ENCODE measurements around the gene NUDT4. TPM values are rescaled to one million over a fixed set of nuclear protein-coding genes. Genes with fewer than 3 reads are reported as not detected.
A peak's percentile ranks its signal among the peaks of the same experiment; 100 is the strongest.
"Not testable (repeated sequence)": the region's sequence is repeated elsewhere in the genome, so short reads cannot be mapped to it uniquely, and the experiment has no call there.

The NUDT4 gene
- total RNA-seq, 2 donors from 2014 or later, result 59.7 to 66.9 TPM

DNA sequence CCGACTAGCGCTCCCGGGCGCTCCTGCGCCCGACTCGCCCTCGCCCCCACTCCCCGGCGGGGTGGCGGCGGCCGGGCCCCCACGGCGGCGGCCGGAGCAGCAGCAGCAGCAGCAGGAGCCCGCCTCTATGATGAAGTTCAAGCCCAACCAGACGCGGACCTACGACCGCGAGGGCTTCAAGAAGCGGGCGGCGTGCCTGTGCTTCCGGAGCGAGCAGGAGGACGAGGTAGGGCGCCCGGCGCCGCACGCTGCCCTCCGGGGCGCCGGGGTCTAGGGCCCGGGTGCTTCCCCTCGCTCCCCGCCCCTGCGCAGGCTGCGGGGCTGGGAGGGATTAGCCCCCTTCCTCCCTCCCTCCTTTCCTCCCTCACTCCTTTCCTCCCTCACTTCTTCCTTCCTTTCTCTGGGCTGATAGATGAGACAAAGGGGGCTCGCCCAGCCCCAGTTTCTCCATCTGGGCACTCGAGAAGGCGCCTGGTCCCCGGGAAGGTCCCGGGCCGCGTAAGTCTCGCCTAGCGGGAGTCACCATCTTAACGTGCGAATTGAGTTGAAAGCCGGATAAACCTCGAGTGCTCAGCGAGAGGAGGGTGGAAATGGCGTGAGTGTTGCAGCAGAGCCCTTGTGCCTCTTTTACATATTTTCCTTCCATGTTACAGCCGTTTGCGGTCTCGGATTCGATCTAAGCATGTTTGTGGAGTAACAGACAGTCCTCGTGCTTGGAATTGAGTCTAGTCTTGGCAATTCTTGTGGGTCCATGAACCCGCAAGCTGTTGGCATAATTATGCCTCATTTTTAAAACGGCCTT is 672 bp downstream of the NUDT4 start:
- H3K9me3 ChIP-seq; H3K36me3 ChIP-seq (replicated peaks in 1 of 2; ENCODE audit: insufficient read depth in 1 of 2, low read depth in 2 of 2); H3K27me3 ChIP-seq; intact Hi-C loops (cut with DNase I): not testable (repeated sequence)
- peak; percentile 58 for ATAC-seq
- 0 to 1% methylated on average over 33 to 38 of the region's 64 CpGs for WGBS, 2 donors
- peak overlapping the region; percentile 81 to 97 for H3K4me3 ChIP-seq
- peak; percentile 34 to 44 (median 36) for DNase-seq
- H3K27ac ChIP-seq, result peak overlapping the region; percentile 45 to 96 (median 93)
- H3K4me1 ChIP-seq, result peaks cover 44% of the 10 kb centered on the region
- TF ChIP-seq POLR2A (IDR thresholded peaks at IDR 0.05), result peak in 2 of 3 donors; percentile 51 to 58
- TF ChIP-seq, protein P1, sequence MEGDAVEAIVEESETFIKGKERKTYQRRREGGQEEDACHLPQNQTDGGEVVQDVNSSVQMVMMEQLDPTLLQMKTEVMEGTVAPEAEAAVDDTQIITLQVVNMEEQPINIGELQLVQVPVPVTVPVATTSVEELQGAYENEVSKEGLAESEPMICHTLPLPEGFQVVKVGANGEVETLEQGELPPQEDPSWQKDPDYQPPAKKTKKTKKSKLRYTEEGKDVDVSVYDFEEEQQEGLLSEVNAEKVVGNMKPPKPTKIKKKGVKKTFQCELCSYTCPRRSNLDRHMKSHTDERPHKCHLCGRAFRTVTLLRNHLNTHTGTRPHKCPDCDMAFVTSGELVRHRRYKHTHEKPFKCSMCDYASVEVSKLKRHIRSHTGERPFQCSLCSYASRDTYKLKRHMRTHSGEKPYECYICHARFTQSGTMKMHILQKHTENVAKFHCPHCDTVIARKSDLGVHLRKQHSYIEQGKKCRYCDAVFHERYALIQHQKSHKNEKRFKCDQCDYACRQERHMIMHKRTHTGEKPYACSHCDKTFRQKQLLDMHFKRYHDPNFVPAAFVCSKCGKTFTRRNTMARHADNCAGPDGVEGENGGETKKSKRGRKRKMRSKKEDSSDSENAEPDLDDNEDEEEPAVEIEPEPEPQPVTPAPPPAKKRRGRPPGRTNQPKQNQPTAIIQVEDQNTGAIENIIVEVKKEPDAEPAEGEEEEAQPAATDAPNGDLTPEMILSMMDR (IDR thresholded peaks at IDR 0.05), result peak in 1 of 7 experiments; percentile 7

DNA sequence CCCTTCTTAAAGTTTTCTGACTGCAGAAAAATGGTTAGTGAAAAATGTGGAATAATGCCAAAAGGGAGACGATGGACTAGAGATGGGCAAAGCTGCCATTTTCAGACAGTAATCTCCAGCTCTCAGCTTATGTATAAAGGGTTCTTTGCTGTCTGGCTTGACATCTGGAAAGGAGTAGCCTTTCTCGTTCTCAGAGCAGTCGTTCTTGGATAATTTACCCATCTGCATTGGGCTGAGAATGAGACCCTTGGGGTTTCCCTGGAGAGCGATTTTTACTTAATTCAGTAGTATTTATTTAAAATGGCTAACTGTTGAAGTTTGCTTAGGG is 1.2 kb downstream of the NUDT4 start:
- no peaks in the 10 kb centered on the region for H3K36me3 ChIP-seq (replicated peaks in 1 of 2; ENCODE audit: insufficient read depth in 1 of 2, low read depth in 2 of 2)
- ATAC-seq (no peak), DNase-seq (no peak)
- H3K9me3 ChIP-seq, result no peaks in the 10 kb centered on the region
- H3K4me3 ChIP-seq, result peak overlapping the region; percentile 81 to 97
- no peak for TF ChIP-seq POLR2A (IDR thresholded peaks at IDR 0.05)
- TF ChIP-seq, protein P1 (IDR thresholded peaks at IDR 0.05), result no peak
- WGBS, 2 donors, result 0% methylated on average over 4 of the region's 4 CpGs
- peaks cover 50% of the 10 kb centered on the region for H3K4me1 ChIP-seq
- H3K27me3 ChIP-seq, result no peaks in the 10 kb centered on the region
- H3K27ac ChIP-seq, result peak overlapping the region; percentile 45 to 96 (median 93)
- intact Hi-C loops (cut with DNase I), result no loop called here

DNA sequence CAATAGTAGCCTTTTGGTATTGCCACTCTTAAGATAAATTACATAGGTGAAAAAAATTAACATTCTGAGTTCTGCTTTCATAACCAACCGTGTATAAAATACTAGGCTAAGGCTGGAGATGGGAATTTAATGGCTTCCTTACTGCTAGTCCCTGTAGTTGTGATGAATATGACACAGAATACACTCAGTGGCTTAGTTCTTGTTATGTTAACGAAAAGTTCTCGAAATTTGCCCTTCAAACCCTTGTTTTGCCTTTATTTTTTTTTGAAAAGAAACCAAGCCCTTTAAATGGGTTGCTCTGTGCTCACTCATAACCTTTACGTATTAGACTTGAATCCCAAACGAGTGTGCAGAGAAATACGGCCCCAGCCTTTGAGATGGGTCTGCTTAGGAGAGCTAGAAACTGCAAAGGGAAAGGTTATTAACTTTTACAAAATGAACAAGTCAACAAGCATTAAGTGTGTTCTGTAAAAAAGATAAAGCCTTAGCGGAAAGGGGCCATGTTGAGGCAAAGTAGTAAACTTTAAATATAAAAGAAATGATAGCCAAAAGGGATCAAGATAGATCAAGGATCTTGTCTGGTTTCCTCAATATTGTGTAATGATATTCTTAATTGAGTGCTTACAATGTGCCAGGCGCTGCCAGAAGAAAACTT is 1.7 kb downstream of the NUDT4 start:
- ATAC-seq, result no peak
- peaks cover 53% of the 10 kb centered on the region for H3K4me1 ChIP-seq

DNA sequence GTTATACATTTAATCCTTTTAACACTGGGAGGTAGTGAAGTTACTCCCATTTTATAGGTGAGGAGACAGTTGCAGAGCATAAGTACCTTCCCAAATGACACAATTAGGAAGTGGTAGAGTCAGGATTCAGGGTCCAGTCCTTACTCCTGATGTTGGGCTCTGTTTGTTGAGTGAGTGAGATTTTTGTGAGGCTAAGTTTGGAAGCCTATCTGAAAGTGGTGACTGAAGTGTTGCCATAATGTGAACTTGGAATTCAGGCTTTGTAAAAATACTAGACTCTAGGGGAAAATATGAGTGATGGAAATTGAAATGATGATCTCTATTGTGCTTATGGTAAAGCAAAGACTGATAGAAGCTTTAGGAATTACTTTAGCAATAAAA is 2.2 kb downstream of the NUDT4 start:
- Histone ChIP-seq H3K36me3 (replicated peaks in 1 of 2; ENCODE audit: insufficient read depth in 1 of 2, low read depth in 2 of 2) (no peaks in the 10 kb centered on the region), H3K4me3 (peak overlapping the region in 1 of 2 donors; percentile 97), H3K27ac (peak overlapping the region in 3 of 4 donors; percentile 1 to 96 (median 95)), H3K9me3 (no peaks in the 10 kb centered on the region), H3K4me1 (peaks cover 57% of the 10 kb centered on the region), H3K27me3 (no peaks in the 10 kb centered on the region)
- TF ChIP-seq, protein P1 (IDR thresholded peaks at IDR 0.05), result no peak
- no peak for TF ChIP-seq POLR2A (IDR thresholded peaks at IDR 0.05)
- no peak for DNase-seq
- no peak for ATAC-seq
- intact Hi-C loops (cut with DNase I), result no loop called here

More for the DNA sequence above, 1.7 kb downstream of the NUDT4 start:
- H3K27ac ChIP-seq, result peak overlapping the region; percentile 45 to 96 (median 93)
- no peaks in the 10 kb centered on the region for H3K9me3 ChIP-seq
- no peaks in the 10 kb centered on the region for H3K27me3 ChIP-seq
- peak overlapping the region in 1 of 2 donors; percentile 97 for H3K4me3 ChIP-seq
- WGBS, 2 donors, result 2 to 3% methylated on average over 8 of the region's 8 CpGs
- no peak for DNase-seq
- no peak for TF ChIP-seq POLR2A (IDR thresholded peaks at IDR 0.05)
- TF ChIP-seq, protein P1 (IDR thresholded peaks at IDR 0.05), result no peak
- H3K36me3 ChIP-seq (replicated peaks in 1 of 2; ENCODE audit: insufficient read depth in 1 of 2, low read depth in 2 of 2), result no peaks in the 10 kb centered on the region
- intact Hi-C loops (cut with DNase I), result no loop called here
